GM10266 (cell line): ENCODE measurements around the gene OR13C5.
"Not testable (repeated sequence)": the region's sequence is repeated elsewhere in the genome, so short reads cannot be mapped to it uniquely, and the experiment has no call there.

ENCODE experiments used
- DNase-seq: peaks from one replicate; pipeline ENCODE4 v3.0.0; 2012; ENCODE audit errors: extremely low spot score
- CTCF ChIP-seq: IDR thresholded peaks from 2 replicates; pipeline ENCODE4 v1.5.1; 2012; ENCODE audit warnings: mild to moderate bottlenecking, low read depth; ENCODE audit not compliant: control insufficient read depth, insufficient read depth; ENCODE audit errors: missing control alignments

Gene OR13C5

GRCh38 chr9:104599313-104599712 lies at the start of gene OR13C5:
Gene OR13C5 (minus strand): TSS chr9:104599413. CDS start chr9:104599413, 0 bp downstream.
- DNase-seq, result not testable (repeated sequence)

GRCh38 chr9:104635456-104635855 lies 36.2 kb upstream of the OR13C5 start:
- TF ChIP-seq CTCF, result no peak
- no peak for DNase-seq

- no peak for DNase-seq
- no peak for TF ChIP-seq CTCF
Measured at GRCh38 chr9:104633976-104634520, 34.8 kb upstream of the OR13C5 start.

GRCh38 chr9:104625964-104626363 lies 26.8 kb upstream of the OR13C5 start:
- not testable (repeated sequence) for DNase-seq

- TF ChIP-seq CTCF, result no peak
- DNase-seq, result no peak
Measured at GRCh38 chr9:104618104-104618503, 18.9 kb upstream of the OR13C5 start, which contains the start of gene OR13C9. Gene OR13C9 (minus strand): TSS chr9:104618204. CDS start chr9:104618204, 0 bp downstream.

GRCh38 chr9:104617418-104617817 lies 18.2 kb upstream of the OR13C5 start:
- no peak for DNase-seq
- no peak for TF ChIP-seq CTCF

- TF ChIP-seq CTCF, result no peak
Measured at GRCh38 chr9:104611213-104611612, 12.0 kb upstream of the OR13C5 start.

GRCh38 chr9:104608336-104608735 lies 9.1 kb upstream of the OR13C5 start:
- no peak for DNase-seq
- TF ChIP-seq CTCF, result no peak

More at GRCh38 chr9:104611213-104611612, 12.0 kb upstream of the OR13C5 start:
- DNase-seq, result no peak
